VCaP (cell line): ENCODE data around the gene DYSF.

Source experiments
- H3K27ac ChIP-seq: fragments of 450-650 bp; 2 replicates; pipeline ENCODE4 v1.5.1; 2017
- CTCF ChIP-seq: fragments of 450-650 bp; conservative IDR thresholded peaks from 2 replicates; pipeline ENCODE4 v1.5.1; 2017; ENCODE audit warnings: mild to moderate bottlenecking, moderate library complexity

The DYSF gene

GRCh38 chr2:71672826-71673795 is 219.8 kb downstream of the DYSF start:
- H3K27ac ChIP-seq = no peak overlapping the region
- no peak for TF ChIP-seq CTCF

- TF ChIP-seq CTCF = no peak
- no peak overlapping the region for H3K27ac ChIP-seq
Measured at GRCh38 chr2:71674158-71674851, 220.9 kb downstream of the DYSF start.

- no peak for TF ChIP-seq CTCF
- H3K27ac ChIP-seq = no peak overlapping the region
Measured at GRCh38 chr2:71675296-71675695, 221.9 kb downstream of the DYSF start.

- no peak overlapping the region for H3K27ac ChIP-seq
- no peak for TF ChIP-seq CTCF
Measured at GRCh38 chr2:71678874-71679273, 225.5 kb downstream of the DYSF start.

GRCh38 chr2:71679491-71679890 is 226.1 kb downstream of the DYSF start:
- no peak for TF ChIP-seq CTCF
- H3K27ac ChIP-seq = no peak overlapping the region

- no peak for TF ChIP-seq CTCF
- H3K27ac ChIP-seq = no peak overlapping the region
Measured at GRCh38 chr2:71680925-71681324, 227.6 kb downstream of the DYSF start.

- H3K27ac ChIP-seq = no peak overlapping the region
- no peak for TF ChIP-seq CTCF
Measured at GRCh38 chr2:71681626-71682025, 228.3 kb downstream of the DYSF start.
